GM21447 (cell line): Measurements from ENCODE around the gene MIX23.

ENCODE experiments used
- ATAC-seq: cut with Tn5 transposase; IDR thresholded peaks from one replicate; pipeline ENCODE4 v1.9.1; 2021; ENCODE audit not compliant: unreplicated experiment

The MIX23 gene

GRCh38 chr3:122382888-122383666 lies at the start of gene MIX23:
TSS of gene MIX23 (minus strand) at chr3:122383231. CDS start at chr3:122383224, 7 bp downstream.
- peak; percentile 48 for ATAC-seq

- ATAC-seq: no peak
Observed at GRCh38 chr3:122430371-122430770, 47.3 kb upstream of the MIX23 start.

- ATAC-seq: no peak
Observed at GRCh38 chr3:122427857-122428471, 44.9 kb upstream of the MIX23 start.

GRCh38 chr3:122421836-122422235 lies 38.8 kb upstream of the MIX23 start:
- no peak for ATAC-seq

- no peak for ATAC-seq
Observed at GRCh38 chr3:122421101-122421500, 38.1 kb upstream of the MIX23 start.

- no peak for ATAC-seq
Observed at GRCh38 chr3:122416966-122417365, 33.9 kb upstream of the MIX23 start.

GRCh38 chr3:122415762-122416654 lies 33.0 kb upstream of the MIX23 start, which contains the start of gene WDR5B:
TSS of gene WDR5B (minus strand) at chr3:122416062. CDS start at chr3:122415528, 534 bp downstream.
- ATAC-seq: peak; percentile 83

- ATAC-seq: peak; percentile 51
Observed at GRCh38 chr3:122415104-122415744, 32.2 kb upstream of the MIX23 start.

GRCh38 chr3:122414391-122414790 lies 31.4 kb upstream of the MIX23 start:
- ATAC-seq: no peak

- no peak for ATAC-seq
Observed at GRCh38 chr3:122410639-122411038, 27.6 kb upstream of the MIX23 start.

GRCh38 chr3:122410111-122410510 lies 27.1 kb upstream of the MIX23 start:
- no peak for ATAC-seq

- no peak for ATAC-seq
Observed at GRCh38 chr3:122409446-122409845, 26.4 kb upstream of the MIX23 start.

GRCh38 chr3:122407946-122408345 lies 24.9 kb upstream of the MIX23 start:
- ATAC-seq: no peak

GRCh38 chr3:122406198-122406597 lies 23.2 kb upstream of the MIX23 start:
- no peak for ATAC-seq

GRCh38 chr3:122405015-122405414 lies 22.0 kb upstream of the MIX23 start:
- ATAC-seq: no peak

- ATAC-seq: no peak
Observed at GRCh38 chr3:122403489-122403888, 20.5 kb upstream of the MIX23 start.

GRCh38 chr3:122398920-122399319 lies 15.9 kb upstream of the MIX23 start:
- no peak for ATAC-seq

- ATAC-seq: no peak
Observed at GRCh38 chr3:122397201-122397600, 14.2 kb upstream of the MIX23 start.

- no peak for ATAC-seq
Observed at GRCh38 chr3:122396511-122396910, 13.5 kb upstream of the MIX23 start.

GRCh38 chr3:122395582-122395981 lies 12.6 kb upstream of the MIX23 start:
- no peak for ATAC-seq

GRCh38 chr3:122394173-122394572 lies 11.1 kb upstream of the MIX23 start:
- ATAC-seq: no peak
